Breast epithelium (tissue), 4 donors: ENCODE results near the gene HPS1. TPM values are rescaled to one million over a fixed set of nuclear protein-coding genes. Genes with fewer than 3 reads are reported as not detected.

Source experiments
- DNase-seq, 2 donors: peaks; one replicate each; pipeline ENCODE4 v3.0.0-alpha.2; 2019; ENCODE audit warnings: low spot score in 2 of 2
- H3K27ac ChIP-seq, 2 donors: fragments of 200-600 bp; sonication (generic) in 1 of 2; one replicate each; pipeline ENCODE4 v1.5.1; 2016 to 2019; ENCODE audit warnings: mild to moderate bottlenecking in 1 of 2
- H3K27me3 ChIP-seq, 2 donors: fragments of 200-600 bp; sonication (generic) in 1 of 2; one replicate each; pipeline versions ENCODE4 v1.5.1 to v1.6.0; 2017 to 2019; ENCODE audit warnings: control low read depth in 1 of 2, mild to moderate bottlenecking in 1 of 2
- H3K36me3 ChIP-seq: fragments of 200-600 bp; one replicate; pipeline ENCODE4 v1.5.1; 2019
- H3K4me1 ChIP-seq, 2 donors: fragments of 200-600 bp; sonication (generic); one replicate each; pipeline ENCODE4 v1.5.1; 2016 to 2019; ENCODE audit warnings: control low read depth in 1 of 2
- H3K4me3 ChIP-seq, 3 donors: fragments of 200-600 bp; sonication (generic); 1 replicate in 2 of 3; 2 replicates in 1 of 3; pipeline ENCODE4 v1.5.1; 2016 to 2019; ENCODE audit warnings: mild to moderate bottlenecking in 3 of 3, moderate library complexity in 2 of 3
- H3K9me3 ChIP-seq, 2 donors: fragments of 200-600 bp; sonication (generic) in 1 of 2; one replicate each; pipeline ENCODE4 v1.5.1; 2016 to 2019; ENCODE audit warnings: control low read depth in 1 of 2
- POLR2A ChIP-seq: fragments of 450-650 bp; IDR thresholded peaks from one replicate; pipeline ENCODE4 v1.6.1; 2016; ENCODE audit warnings: antibody characterized with exemption, mild to moderate bottlenecking, moderate library complexity
- POLR2AphosphoS5 ChIP-seq, 3 donors: sonication (generic); formaldehyde crosslinking; IDR thresholded peaks; one replicate each; pipeline ENCODE4 v1.6.1; 2017; ENCODE audit warnings: antibody characterized with exemption in 3 of 3
- intact Hi-C: fragments of 100-400 bp; cut with DNase I; formaldehyde crosslinking; loops from one replicate; pipeline ENCODE4 v1.15.1; 2023; ENCODE audit warnings: low total_unique reads
- total RNA-seq, 3 donors: library from RNA; depleted of rRNA; stranded (reverse); fragments of >200 nt; gene quantifications; one replicate each; pipeline ENCODE4 v1.1.0, GENCODE V29; 2016
- TF ChIP-seq, protein P1 (sequence below), 3 donors: fragments of 450-650 bp; IDR thresholded peaks; one replicate each; pipeline ENCODE4 v1.5.1; 2016 to 2017; ENCODE audit warnings: antibody characterized with exemption in 3 of 3, mild to moderate bottlenecking in 3 of 3, moderate library complexity in 3 of 3

The HPS1 gene
- total RNA-seq, 3 donors from 2014 or later = 48.2 to 62.3 (median 61.8) TPM

DNA sequence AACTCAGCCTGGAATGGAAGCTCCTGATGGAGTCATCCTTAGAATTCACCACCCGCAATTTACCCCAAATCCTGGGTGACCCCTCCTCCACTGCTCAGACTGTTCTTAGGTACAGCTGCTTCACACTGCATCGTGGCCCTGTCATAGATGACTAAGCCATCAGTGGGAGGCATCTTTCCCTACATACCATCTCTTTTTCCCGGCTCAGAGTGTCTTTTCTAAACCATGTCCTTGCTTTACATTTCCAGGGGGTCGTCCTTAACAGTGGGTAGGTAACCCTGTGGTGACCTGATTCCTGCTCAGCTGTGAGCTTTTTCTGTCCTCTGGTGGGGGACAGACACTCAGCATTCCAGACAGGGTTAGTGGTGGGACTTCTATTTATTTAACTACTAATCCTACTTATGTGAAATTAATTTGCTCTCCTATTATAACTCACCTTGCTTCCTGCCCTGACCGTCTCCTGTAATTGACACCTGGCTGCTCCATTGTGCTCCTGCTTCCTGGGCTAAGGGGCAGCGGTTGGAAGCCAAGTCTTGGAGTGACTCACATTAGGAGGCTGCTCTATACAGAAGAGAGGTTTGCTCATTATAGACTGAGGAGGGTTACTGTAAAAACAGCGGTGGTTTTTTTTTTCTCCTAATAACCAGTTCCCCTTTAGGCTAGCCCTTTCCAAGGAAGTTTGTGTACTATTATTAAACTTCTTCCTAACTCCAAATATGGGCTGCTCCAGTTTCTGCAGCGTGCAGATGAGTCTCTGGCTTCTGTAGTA lies 72.3 kb downstream of the HPS1 start:
- DNase-seq = no peak
- Histone ChIP-seq H3K36me3 (no peaks in the 10 kb centered on the region), H3K9me3 (no peaks in the 10 kb centered on the region), H3K4me3 (no peak overlapping the region), H3K4me1 (no peaks in the 10 kb centered on the region), H3K27ac (peak overlapping the region in 1 of 2 donors; percentile 64), H3K27me3 (no peaks in the 10 kb centered on the region)
- TF ChIP-seq POLR2A = no peak
- TF ChIP-seq, protein P1, sequence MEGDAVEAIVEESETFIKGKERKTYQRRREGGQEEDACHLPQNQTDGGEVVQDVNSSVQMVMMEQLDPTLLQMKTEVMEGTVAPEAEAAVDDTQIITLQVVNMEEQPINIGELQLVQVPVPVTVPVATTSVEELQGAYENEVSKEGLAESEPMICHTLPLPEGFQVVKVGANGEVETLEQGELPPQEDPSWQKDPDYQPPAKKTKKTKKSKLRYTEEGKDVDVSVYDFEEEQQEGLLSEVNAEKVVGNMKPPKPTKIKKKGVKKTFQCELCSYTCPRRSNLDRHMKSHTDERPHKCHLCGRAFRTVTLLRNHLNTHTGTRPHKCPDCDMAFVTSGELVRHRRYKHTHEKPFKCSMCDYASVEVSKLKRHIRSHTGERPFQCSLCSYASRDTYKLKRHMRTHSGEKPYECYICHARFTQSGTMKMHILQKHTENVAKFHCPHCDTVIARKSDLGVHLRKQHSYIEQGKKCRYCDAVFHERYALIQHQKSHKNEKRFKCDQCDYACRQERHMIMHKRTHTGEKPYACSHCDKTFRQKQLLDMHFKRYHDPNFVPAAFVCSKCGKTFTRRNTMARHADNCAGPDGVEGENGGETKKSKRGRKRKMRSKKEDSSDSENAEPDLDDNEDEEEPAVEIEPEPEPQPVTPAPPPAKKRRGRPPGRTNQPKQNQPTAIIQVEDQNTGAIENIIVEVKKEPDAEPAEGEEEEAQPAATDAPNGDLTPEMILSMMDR (IDR thresholded peaks at IDR 0.05) = no peak
- no peak for TF ChIP-seq POLR2AphosphoS5 (IDR thresholded peaks at IDR 0.05)
- intact Hi-C loops = no loop called here

DNA sequence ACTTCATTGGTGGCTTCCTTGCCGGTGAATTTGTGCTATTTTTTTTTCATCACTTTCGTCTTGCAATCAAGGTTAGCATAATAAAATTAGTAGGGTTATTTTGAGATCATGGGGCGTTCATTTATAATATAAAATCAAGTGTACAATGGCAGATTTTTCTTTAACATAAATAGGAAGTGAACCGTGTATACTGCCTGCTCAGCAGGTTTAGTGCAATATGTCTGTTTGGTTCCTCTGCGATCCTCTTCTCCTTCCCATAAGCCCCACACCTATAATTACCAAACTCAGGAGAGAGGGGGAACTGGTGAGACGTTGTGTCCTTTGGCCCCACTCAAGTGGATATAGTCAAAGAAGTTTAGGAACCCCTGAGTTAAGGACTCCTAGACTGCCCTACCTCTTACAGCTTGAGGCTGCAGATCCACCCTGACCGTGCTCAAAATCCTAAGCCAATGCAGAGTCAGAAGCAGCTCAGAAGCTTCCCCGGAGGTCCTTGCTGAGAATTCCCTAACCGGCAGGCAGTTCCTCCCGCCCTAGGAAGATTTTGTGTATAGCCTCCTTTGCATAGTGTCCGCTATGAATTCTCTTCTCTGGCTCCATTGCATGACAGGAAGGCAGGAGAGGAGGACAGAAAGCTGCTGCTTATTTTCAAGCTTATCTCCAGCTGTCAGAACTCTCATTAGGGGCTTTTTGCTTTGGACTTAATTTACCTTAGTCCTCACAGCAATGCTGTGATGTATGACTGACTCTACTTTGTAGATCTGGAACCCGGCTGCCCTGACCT lies 73.3 kb downstream of the HPS1 start:
- Histone ChIP-seq H3K27me3 (no peaks in the 10 kb centered on the region), H3K36me3 (no peaks in the 10 kb centered on the region), H3K4me3 (no peak overlapping the region), H3K4me1 (no peaks in the 10 kb centered on the region), H3K9me3 (no peaks in the 10 kb centered on the region), H3K27ac (peak overlapping the region in 1 of 2 donors; percentile 64)
- DNase-seq = no peak
- TF ChIP-seq, protein P1 (IDR thresholded peaks at IDR 0.05) = no peak
- TF ChIP-seq POLR2AphosphoS5 (IDR thresholded peaks at IDR 0.05) (no peak), POLR2A (no peak)
- intact Hi-C loops = no loop called here

DNA sequence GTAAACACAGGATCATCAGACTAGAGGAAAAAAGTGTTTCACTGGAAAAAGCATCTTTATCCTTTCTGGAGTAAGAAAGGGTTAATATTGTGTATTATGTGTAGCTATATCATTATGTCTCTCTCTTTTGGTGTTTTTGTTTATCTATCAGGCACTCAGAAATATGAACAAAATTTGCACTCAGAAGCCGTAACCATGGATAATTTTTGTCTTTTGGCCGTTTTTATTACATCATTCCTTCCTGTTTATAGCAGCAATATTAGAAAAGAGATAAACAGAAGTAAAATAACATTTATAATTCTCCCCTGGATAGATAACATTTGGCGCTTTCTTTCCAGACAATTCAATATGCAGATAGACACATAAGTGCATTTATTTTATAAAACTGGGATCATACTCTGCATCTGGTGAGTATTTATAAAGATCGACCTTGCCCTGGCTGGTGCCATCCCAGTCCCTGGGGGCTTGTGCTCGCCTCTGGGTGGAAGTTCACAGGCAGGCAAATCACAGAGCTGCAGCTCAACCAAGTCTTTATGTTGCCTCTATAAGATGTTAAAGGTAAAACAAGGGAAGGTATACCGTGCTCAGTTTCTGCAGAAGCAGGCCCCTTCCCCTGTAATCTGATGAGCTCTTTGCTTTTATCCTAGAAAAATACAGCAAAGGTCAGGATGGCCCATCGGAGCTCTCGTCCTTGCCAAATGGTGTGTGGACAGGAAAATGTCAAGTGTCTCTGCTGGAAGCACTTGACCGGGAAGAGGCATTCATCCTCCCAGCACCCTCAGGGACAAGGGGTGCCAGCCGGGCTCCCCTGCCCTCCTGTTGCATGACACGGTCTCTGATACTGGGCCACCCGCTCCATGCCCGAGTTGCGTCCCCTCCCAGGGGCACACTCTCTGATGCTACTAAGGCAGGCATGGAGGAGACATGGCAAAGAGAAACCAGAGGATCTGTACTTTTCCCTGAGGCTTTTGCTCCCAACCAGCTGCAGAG lies 75.6 kb downstream of the HPS1 start:
- no peak for DNase-seq
- H3K4me1 ChIP-seq = peaks cover 0 to 8% of the 10 kb centered on the region in 2 donors
- H3K36me3 ChIP-seq = no peaks in the 10 kb centered on the region
- no peak overlapping the region for H3K4me3 ChIP-seq
- H3K9me3 ChIP-seq = no peaks in the 10 kb centered on the region
- intact Hi-C loops = no loop called here
- TF ChIP-seq POLR2AphosphoS5 (IDR thresholded peaks at IDR 0.05) (no peak), POLR2A (no peak)
- TF ChIP-seq, protein P1 (IDR thresholded peaks at IDR 0.05) = no peak
- H3K27me3 ChIP-seq = no peaks in the 10 kb centered on the region
- no peak overlapping the region for H3K27ac ChIP-seq

DNA sequence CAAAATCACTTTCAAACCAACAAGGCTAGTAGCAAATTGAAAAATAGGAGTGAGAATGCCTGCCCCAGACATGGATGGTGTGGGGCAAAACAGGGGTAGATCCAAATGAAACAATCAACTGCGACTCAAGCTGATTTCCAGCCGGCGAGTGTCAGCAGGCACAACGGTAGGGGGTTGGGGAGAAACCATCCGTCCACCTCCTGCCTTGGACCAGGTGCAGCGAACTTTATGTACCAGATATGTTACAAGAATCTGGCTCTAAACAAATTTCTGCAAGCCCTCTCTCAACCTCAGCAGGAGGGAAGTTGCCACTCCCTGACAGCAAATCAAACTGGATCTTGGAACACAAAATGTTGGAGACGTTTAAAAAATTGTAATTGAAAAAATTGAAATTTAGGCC lies 76.9 kb downstream of the HPS1 start:
- Histone ChIP-seq H3K27me3 (no peaks in the 10 kb centered on the region), H3K27ac (no peak overlapping the region), H3K4me1 (peaks cover 0 to 9% of the 10 kb centered on the region in 2 donors), H3K9me3 (no peaks in the 10 kb centered on the region), H3K4me3 (no peak overlapping the region), H3K36me3 (no peaks in the 10 kb centered on the region)
- TF ChIP-seq, protein P1 (IDR thresholded peaks at IDR 0.05) = no peak
- TF ChIP-seq POLR2A = no peak
- no peak for TF ChIP-seq POLR2AphosphoS5 (IDR thresholded peaks at IDR 0.05)
- DNase-seq = no peak
- intact Hi-C loops = no loop called here
